T-helper 2 cell treated with Interferon-gamma antibody and Interleukin-4, amounts not matched to agents 100 ng/mL and 5 ng/mL, for 36 hours (primary cell): ENCODE measurements around the gene KBTBD6. TPM values are rescaled to one million over a fixed set of nuclear protein-coding genes. Genes with fewer than 3 reads are reported as not detected.
"Not testable (repeated sequence)": the region's sequence is repeated elsewhere in the genome, so short reads cannot be mapped to it uniquely, and the experiment has no call there.

Source experiments
- intact Hi-C: fragments of 100-400 bp; cut with micrococcal nuclease; formaldehyde crosslinking; loops from one replicate; pipeline ENCODE4 v1.15.1; 2023
- total RNA-seq: library from RNA; stranded (reverse); gene quantifications from 2 replicates; pipeline ENCODE4 v1.2.3, GENCODE V29; 2022

KBTBD6 gene
- total RNA-seq, 1 donor from 2014 or later: 7.0 TPM

- intact Hi-C loops: loop anchor here (10.0 kb wide), 2 partner anchors 152 to 362 kb away; partner anchors contain the start of gene MRPS31
Measured at GRCh38 chr13:41137241-41137640, 4.6 kb upstream of the KBTBD6 start.

DNA sequence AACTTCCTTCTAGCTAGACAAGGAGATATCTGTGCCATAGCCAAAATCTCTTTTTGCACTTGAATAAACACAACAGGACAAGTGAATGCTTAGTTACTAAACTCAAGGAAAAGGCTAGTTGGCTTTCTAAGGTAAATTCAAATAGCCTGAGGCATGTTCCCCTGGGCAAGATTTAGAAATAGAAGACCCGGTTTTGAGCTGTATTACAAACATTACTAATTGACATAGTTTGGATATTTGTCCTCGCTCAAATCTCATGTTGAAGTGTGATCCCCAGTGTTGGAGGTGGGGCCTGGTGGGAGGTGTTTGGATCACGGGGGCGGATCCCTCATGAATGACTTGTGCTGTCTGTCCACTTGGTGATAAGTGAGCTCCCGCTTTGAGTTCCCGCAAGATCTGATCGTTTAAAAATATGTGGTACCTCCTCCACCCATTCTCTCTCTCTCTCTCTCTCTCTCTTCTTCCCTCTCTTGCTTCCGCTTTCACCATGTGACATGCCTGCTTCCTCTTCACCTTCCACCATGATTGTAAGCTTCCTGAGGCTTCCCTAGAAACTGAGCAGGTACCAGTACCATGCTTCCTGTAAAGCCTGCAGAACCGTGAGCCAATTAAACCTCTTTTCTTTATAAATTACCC, 3.9 kb upstream of the KBTBD6 start:
- intact Hi-C loops: loop anchor here (10.0 kb wide), 2 partner anchors 152 to 362 kb away; partner anchors contain the start of gene MRPS31

- intact Hi-C loops: loop anchor here (5.0 to 10.0 kb wide), 5 partner anchors 57 to 1138 kb away; partner anchors contain the start of genes AKAP11, MRPS31 and NAA16
Measured at GRCh38 chr13:41133951-41134350, 1.3 kb upstream of the KBTBD6 start.

DNA sequence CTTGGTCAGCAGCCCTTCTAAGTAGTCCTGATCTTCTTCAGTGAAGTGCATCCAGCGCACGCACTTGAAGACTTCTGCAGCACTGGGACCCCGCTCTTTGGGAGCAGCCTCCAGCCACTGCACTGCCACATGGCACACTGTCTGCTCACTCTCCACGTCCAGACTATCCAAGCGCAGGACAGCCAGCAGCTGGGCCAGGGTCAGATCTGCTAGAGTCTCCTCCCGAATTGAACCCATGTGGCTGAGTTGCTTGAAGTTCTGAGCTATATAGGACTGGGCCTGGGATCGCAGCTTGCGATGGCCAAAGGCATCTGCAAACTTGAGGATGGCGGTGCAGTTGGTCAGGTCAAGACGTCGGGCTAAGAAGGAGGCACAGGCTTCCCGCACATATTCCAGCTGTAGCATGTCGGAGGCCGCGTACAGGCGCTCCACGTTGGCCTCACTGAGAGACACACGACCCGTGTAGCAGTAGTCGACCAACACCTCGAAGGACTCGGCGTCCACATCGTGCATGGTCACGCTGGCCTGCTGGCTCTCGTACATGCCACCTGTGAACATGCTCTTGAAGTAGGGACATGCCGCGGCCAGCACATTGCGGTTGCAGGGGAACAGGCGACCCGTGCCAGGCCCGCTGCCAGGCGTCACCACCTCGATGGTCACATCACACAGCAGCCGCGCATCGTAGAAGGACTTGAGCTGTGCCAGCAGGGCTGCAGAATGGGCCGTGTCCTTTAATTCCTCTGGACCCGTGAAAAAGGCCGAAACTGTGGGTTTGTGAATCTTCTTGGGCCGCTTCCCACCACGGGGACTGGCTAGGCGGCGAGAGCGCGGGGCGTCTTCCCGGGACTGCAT, 716 bp downstream of the KBTBD6 start:
- intact Hi-C loops: loop anchor here (1.0 to 10.0 kb wide), 9 partner anchors 55 to 1140 kb away; partner anchors contain the start of genes AKAP11, KBTBD7, MRPS31 and MTRF1

- intact Hi-C loops: loop anchor here (5.0 to 10.0 kb wide), 5 partner anchors 54 to 1141 kb away; partner anchors contain the start of genes AKAP11, MRPS31 and NAA16
Measured at GRCh38 chr13:41131189-41131588, 1.4 kb downstream of the KBTBD6 start.

GRCh38 chr13:41130356-41130755, 2.2 kb downstream of the KBTBD6 start:
- intact Hi-C loops: loop anchor here (5.0 to 10.0 kb wide), 5 partner anchors 53 to 1142 kb away; partner anchors contain the start of genes AKAP11, MRPS31 and NAA16

GRCh38 chr13:41127701-41128100, 4.9 kb downstream of the KBTBD6 start:
- intact Hi-C loops: no loop called here

DNA sequence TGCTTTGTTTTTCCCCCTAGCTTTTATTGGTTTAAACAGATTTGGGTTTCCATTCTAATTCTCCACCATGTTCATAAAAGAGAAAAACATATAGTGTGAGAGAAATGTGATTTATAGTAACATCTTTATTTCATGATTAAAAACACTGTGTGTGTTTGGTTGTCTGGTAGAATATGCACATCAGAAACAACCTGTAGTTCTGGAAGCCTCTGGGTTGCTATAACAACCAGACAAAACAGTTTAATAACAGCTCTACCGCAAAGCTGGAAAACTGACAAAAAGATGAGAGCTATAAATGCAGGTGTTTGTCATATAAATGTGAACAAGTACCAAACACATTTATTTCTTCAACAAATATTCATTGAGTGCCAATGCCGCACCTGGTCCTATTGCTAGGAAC, 9.8 kb downstream of the KBTBD6 start:
- intact Hi-C loops: no loop called here

DNA sequence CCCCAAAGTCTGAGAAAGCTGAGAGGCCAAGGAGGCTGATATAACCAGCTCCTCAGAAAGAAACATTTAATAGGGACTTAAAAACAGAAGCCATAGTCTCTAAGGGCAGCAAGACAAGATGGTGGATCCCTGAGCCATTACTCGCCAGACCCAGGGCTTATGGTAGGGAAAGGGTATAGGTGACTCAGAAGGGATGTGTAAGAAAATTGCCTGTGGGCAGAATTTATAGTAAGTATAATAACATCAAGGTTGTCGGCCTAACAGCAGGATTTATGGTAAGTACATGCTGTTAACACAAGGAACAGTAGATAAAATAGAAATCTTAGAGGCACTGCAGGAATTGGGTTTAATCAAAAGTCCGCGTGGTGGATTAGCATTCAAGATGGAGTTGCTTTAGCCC, 14.7 kb downstream of the KBTBD6 start:
- intact Hi-C loops: no loop called here

GRCh38 chr13:41111454-41111853, 21.1 kb downstream of the KBTBD6 start:
- intact Hi-C loops: no loop called here

DNA sequence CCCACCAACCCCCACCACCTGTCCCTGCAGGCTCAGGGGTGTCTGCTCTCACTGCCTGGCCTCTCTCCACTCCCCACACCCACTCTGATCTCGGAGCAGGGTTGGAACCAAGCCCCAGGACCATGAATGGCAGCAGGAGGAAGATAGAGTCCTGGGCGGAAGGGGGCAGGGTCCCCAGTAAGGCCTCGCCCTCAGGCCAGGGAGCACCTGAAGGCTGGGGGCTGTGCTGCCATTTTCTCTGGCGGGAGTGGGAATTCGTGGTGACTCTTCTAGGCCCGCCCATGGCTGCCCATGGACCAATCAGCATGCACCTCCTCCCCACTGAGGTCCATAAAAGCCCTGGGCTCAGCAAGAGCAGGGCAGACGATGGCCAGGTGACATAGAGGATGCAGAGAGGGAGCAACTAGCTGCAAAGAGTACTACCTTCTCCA, 25.0 kb downstream of the KBTBD6 start:
- intact Hi-C loops: no loop called here

GRCh38 chr13:41107104-41107571, 25.5 kb downstream of the KBTBD6 start:
- intact Hi-C loops: no loop called here

GRCh38 chr13:41099986-41100385, 32.6 kb downstream of the KBTBD6 start:
- intact Hi-C loops: no loop called here

GRCh38 chr13:41098761-41099160, 33.8 kb downstream of the KBTBD6 start:
- intact Hi-C loops: no loop called here

GRCh38 chr13:41095681-41096080, 36.9 kb downstream of the KBTBD6 start:
- intact Hi-C loops: not testable (repeated sequence)

DNA sequence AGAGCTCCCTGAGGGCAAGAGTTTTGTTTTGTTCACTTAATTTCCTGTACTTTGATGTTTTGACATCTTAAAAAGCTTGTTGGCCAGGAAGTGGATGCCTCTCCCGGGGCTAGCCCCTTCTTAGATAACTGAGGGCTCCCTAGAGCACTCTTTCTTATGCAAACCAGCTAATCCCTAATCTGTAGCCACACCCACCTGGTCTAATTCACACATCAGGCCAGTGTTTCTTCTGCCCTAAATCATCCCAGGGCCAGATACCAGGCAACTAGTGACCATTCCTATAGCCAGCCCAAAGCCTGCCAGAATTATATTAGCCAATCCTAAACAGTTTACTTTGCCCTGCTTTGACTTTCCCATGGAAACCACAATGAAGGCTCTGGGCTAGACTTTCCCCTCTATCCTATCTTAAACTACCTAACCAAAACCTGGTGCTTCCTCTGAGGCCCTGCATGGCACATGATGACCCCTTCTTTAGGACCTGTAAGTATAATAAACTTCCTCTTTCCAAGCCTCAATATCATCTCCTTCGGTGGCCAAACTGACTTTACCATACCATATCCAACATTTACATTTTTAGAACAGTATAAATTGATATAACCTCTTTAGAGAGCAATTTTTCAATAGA, 46.5 kb downstream of the KBTBD6 start:
- intact Hi-C loops: no loop called here

DNA sequence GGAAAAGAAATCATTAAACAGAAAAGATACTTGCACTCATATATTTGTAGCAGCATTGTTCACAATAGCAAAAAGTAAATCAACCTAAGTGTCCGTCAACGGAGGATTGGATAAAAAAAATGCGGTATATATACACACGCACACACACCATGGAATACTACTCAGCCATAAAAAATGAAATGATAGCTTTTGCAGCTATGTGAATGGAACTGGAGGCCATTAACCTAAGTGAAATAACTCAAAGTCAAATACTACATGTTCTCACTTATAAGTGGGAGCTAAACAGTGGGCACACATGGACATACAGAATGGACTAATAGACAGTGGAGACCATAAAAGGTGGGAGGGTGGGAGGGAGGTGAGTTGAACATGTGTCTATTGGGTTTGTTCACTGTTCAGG, 52.9 kb downstream of the KBTBD6 start:
- intact Hi-C loops: loop anchor here (5.0 kb wide), 1 partner anchor 53 kb away; the partner anchor contains the start of gene KBTBD6
